ENCODE measurements around the gene COQ5. TPM values are rescaled to one million over a fixed set of nuclear protein-coding genes. Genes with fewer than 3 reads are reported as not detected.

COQ5 gene
- total and polyA plus RNA-seq, 2 donors (not counting 1 experiment from before 2014, with no cell fraction given), result 38.5 to 39.1 TPM

GRCh38 chr12:120557589-120557988 is 28.6 kb upstream of the COQ5 start:
- TF ChIP-seq CTCF (conservative IDR thresholded peaks at IDR 0.05 in 1 of 2, IDR thresholded peaks at IDR 0.05 in 1 of 2; ENCODE audit: low read depth in 1 of 2, low read length in 2 of 2), result no peak
- TF ChIP-seq EZH2 (IDR thresholded peaks at IDR 0.05; ENCODE audit: low read length, missing control alignments), result no peak
- no peak overlapping the region for H3K27ac ChIP-seq (ENCODE audit: insufficient read depth, low read length)
- H3K4me2 ChIP-seq (ENCODE audit: extremely low read depth, insufficient read depth, low read length), result no peak overlapping the region
- H3K79me2 ChIP-seq (ENCODE audit: control insufficient read depth, insufficient read depth, low read length), result no peaks in the 10 kb centered on the region
- no peaks in the 10 kb centered on the region for H3K9me3 ChIP-seq (ENCODE audit: control insufficient read depth, insufficient read depth, low read depth, low read length)
- H2AFZ ChIP-seq (ENCODE audit: low read length), result no peak overlapping the region
- no peaks in the 10 kb centered on the region for H3K27me3 ChIP-seq (ENCODE audit: control insufficient read depth, insufficient read depth, low read length)
- H3K36me3 ChIP-seq (ENCODE audit: control insufficient read depth, insufficient read depth, low read length), result peaks cover 10% of the 10 kb centered on the region
- no peak for DNase-seq (ENCODE audit: low read depth in 2 of 2)
- no peak overlapping the region for H3K9ac ChIP-seq (ENCODE audit: insufficient read depth, low read length)
- no peak overlapping the region for H3K4me3 ChIP-seq (replicated peaks in 1 of 4; ENCODE audit: control extremely low read depth in 1 of 4, insufficient read depth in 1 of 4, low read depth in 3 of 4, low read length in 4 of 4)
- no peaks in the 10 kb centered on the region for H4K20me1 ChIP-seq (ENCODE audit: control insufficient read depth, extremely low read depth, insufficient read depth, low read length)
- no peaks in the 10 kb centered on the region for H3K4me1 ChIP-seq (ENCODE audit: control insufficient read depth, extremely low read depth, insufficient read depth, low read length)

GRCh38 chr12:120554678-120555077 is 25.7 kb upstream of the COQ5 start:
- H3K4me1 ChIP-seq (ENCODE audit: control insufficient read depth, extremely low read depth, insufficient read depth, low read length), result peaks cover 2% of the 10 kb centered on the region
- H3K4me3 ChIP-seq (replicated peaks in 1 of 4; ENCODE audit: control extremely low read depth in 1 of 4, insufficient read depth in 1 of 4, low read depth in 3 of 4, low read length in 4 of 4), result no peak overlapping the region
- H3K79me2 ChIP-seq (ENCODE audit: control insufficient read depth, insufficient read depth, low read length), result peaks cover 11% of the 10 kb centered on the region
- TF ChIP-seq CTCF (conservative IDR thresholded peaks at IDR 0.05 in 1 of 2, IDR thresholded peaks at IDR 0.05 in 1 of 2; ENCODE audit: low read depth in 1 of 2, low read length in 2 of 2), result no peak
- no peak for TF ChIP-seq EZH2 (IDR thresholded peaks at IDR 0.05; ENCODE audit: low read length, missing control alignments)
- no peaks in the 10 kb centered on the region for H4K20me1 ChIP-seq (ENCODE audit: control insufficient read depth, extremely low read depth, insufficient read depth, low read length)
- H3K9me3 ChIP-seq (ENCODE audit: control insufficient read depth, insufficient read depth, low read depth, low read length), result no peaks in the 10 kb centered on the region
- no peak overlapping the region for H3K27ac ChIP-seq (ENCODE audit: insufficient read depth, low read length)
- H3K27me3 ChIP-seq (ENCODE audit: control insufficient read depth, insufficient read depth, low read length), result no peaks in the 10 kb centered on the region
- no peak for DNase-seq (ENCODE audit: low read depth in 2 of 2)
- H3K4me2 ChIP-seq (ENCODE audit: extremely low read depth, insufficient read depth, low read length), result no peak overlapping the region
- H2AFZ ChIP-seq (ENCODE audit: low read length), result no peak overlapping the region
- no peak overlapping the region for H3K9ac ChIP-seq (ENCODE audit: insufficient read depth, low read length)
- H3K36me3 ChIP-seq (ENCODE audit: control insufficient read depth, insufficient read depth, low read length), result peaks cover 9% of the 10 kb centered on the region

GRCh38 chr12:120546050-120546386 is 17.1 kb upstream of the COQ5 start:
- H3K27me3 ChIP-seq (ENCODE audit: control insufficient read depth, insufficient read depth, low read length), result no peaks in the 10 kb centered on the region
- H3K9ac ChIP-seq (ENCODE audit: insufficient read depth, low read length), result no peak overlapping the region
- H3K4me1 ChIP-seq (ENCODE audit: control insufficient read depth, extremely low read depth, insufficient read depth, low read length), result peaks cover 2% of the 10 kb centered on the region
- DNase-seq (ENCODE audit: low read depth in 2 of 2), result no peak
- H3K9me3 ChIP-seq (ENCODE audit: control insufficient read depth, insufficient read depth, low read depth, low read length), result no peaks in the 10 kb centered on the region
- TF ChIP-seq EZH2 (IDR thresholded peaks at IDR 0.05; ENCODE audit: low read length, missing control alignments), result no peak
- H3K79me2 ChIP-seq (ENCODE audit: control insufficient read depth, insufficient read depth, low read length), result peaks cover 73% of the 10 kb centered on the region
- no peak overlapping the region for H3K4me2 ChIP-seq (ENCODE audit: extremely low read depth, insufficient read depth, low read length)
- H4K20me1 ChIP-seq (ENCODE audit: control insufficient read depth, extremely low read depth, insufficient read depth, low read length), result no peaks in the 10 kb centered on the region
- H2AFZ ChIP-seq (ENCODE audit: low read length), result no peak overlapping the region
- H3K36me3 ChIP-seq (ENCODE audit: control insufficient read depth, insufficient read depth, low read length), result peaks cover 9% of the 10 kb centered on the region
- no peak overlapping the region for H3K27ac ChIP-seq (ENCODE audit: insufficient read depth, low read length)
- H3K4me3 ChIP-seq (replicated peaks in 1 of 4; ENCODE audit: control extremely low read depth in 1 of 4, insufficient read depth in 1 of 4, low read depth in 3 of 4, low read length in 4 of 4), result no peak overlapping the region
